DMS153 treated with DMSO at 0.1 percent for 48 hours (cell line): ENCODE data around the gene PLD1.
"Not testable (repeated sequence)": the region's sequence is repeated elsewhere in the genome, so short reads cannot be mapped to it uniquely, and the experiment has no call there.

Source experiments
- DNase-seq: peaks from one replicate; lab custom pipeline; 2025; ENCODE audit not compliant: unreplicated experiment; lab: John Stamatoyannopoulos, UW

Gene PLD1

DNA sequence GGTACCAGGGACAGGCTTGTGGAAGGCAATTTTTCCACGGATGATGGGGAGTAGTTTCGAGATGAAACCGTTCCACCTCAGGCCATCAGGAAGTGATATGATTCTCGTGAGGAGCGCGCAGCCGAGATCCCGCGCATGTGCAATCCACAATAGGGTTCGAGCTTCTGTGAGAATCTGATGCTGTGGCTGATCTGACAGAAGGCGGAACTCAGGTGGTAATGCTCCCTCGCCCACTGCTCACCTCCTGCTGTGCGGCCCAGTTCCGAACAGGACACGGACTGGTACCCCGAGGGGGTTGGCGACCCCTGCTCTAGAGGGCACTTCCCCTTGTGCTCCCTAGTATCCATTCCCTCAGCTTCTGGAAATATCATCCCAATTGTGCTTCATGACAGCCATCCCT is 99.9 kb downstream of the PLD1 start:
- DNase-seq: no peak

DNA sequence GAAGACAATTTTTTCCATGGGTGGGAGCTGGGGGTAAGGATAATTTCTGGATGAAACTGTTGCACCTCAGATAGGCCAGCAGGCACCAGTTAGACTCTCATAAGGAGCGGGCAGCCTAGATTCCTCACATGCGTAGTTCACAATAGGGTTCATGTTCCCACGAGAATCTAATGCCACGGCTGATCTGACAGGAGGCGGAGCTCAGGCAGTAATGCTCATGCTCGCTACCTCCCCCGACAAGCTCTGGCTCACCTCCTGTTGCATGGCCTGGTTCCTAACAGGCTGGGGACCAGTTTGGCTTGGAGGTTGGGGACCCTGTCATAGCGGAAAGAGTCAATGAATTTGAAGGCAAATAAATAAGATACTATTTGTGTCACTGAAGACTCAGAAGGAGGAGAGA is 105.5 kb downstream of the PLD1 start:
- no peak for DNase-seq

DNA sequence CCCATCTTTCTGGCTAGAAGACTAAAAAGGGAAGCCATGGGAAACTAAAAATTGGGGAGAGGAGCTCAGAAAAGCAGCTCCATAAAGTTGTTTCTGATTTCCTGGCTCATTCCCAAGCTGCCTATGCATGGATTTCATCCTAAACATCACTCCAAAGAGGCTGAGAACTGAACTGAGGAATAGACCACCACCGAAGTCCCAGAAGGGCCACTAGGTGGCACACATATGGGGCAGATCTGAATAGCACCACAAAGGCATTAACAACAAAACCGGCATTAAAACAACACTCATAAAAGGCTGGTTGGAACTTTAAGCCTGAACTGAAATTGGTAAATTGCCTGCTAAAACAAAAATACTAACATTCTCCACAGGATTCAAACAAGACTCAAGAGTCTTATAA is 106.3 kb downstream of the PLD1 start:
- DNase-seq: no peak

DNA sequence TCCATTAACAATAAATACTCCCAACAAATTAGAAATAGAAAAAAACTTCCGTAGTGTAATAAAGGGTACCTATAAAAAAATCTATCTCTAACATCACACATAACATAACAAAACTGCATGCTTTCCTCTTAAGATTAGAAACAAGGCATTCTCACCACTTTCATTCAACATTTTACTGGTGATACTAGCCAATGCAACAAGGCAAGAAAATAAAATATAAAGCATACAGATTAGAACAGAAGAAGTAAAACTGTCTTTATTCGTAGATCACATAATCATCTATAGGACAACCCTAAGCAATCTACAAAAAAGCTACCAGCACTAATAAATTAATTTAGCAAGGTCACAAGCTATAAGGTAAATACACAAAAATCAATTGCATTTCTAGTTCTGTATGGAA is 107.1 kb downstream of the PLD1 start:
- DNase-seq: no peak

DNA sequence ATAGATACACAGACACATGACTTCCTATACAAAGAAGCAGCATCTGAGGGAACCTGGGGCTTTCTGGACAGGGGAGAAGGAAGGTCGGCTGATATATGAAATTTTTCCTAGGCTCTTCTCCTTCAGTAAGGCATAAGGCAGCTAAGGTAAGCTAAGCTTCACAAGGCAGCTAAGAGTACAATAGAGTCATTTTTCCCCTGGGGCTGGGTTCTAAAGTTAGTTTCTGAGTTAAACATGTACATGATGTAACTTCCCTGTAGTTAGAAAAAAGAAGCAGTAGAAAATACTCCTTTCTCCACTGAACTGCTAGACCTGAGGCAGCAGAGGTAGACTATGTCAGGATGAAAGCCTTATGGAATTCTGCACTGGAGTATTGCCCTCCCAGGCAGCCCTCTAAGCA is 109.6 kb downstream of the PLD1 start:
- DNase-seq: no peak

DNA sequence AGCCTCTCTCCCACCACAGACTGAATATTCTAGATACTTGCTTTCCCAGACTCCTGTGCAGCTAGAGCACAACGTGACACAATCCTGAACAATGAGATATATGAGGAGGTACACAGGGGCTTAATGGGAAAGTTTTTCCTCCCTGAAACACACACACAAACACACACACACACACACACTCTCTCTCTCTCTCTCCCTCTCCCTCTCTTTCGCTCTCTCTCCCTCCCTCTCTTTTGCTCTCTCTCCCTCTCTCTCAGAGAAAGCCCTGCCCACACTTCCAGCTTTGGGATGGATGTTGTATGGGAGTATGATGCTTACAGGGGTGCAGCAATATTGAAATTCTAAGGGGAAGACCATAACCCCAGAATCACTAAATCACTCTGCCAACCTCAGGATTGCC is 110.1 kb downstream of the PLD1 start:
- no peak for DNase-seq

DNA sequence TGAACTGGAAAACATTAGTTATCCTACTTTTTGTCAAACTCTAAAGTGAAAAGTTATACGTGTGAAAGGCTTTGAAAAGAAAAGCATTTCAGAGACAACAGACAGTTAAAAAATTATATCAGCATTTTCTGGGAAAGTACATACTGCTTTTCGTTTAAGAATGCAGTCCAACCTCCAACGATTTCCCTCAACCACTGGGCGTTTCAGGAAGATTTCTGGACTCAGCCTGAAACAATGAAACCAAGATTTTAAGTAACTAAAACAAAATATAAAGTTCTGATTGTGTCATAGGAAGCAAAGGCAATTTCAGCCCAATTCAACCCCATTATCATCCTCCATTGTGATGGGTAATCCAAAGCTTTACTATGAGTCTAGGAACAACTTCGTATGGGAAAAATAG is 110.7 kb downstream of the PLD1 start:
- no peak for DNase-seq

DNA sequence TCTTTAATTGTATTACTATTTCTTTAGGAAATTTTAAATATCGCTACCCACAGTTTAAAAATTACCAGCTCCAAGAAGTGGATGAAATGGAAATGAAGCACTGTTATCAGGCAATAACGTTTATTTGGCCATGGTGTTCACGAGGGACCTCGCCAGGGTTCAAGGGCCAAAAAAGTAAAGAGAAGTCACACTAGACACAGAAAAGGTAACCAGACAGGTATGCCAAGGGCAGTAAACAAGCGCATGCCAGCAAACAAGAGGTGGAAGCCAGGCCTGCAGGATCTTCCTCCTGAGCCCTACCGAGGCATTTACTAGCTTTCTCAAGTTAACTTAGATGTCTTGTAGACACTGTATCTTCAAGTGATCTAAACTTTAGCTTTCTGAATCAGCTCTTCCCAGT is 113.5 kb downstream of the PLD1 start:
- DNase-seq: no peak

DNA sequence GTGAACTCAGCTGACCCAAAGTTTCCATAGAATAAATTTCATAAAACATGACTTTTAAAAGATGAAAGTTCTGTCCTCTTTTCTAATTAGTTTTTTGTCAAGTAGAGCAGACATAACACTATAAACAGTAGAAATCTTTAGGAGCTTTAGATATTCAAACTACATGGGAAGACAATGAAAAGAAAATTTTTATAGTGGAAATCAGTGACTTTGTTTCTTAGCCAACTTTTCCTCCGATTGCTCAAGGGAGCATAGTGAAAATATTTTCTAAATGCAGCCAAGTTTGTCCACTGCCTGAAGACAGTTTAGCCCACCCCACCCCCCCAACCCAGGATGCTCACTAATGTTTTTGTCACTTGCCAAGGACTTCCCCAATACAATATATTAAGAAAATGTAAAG is 114.9 kb downstream of the PLD1 start:
- no peak for DNase-seq

DNA sequence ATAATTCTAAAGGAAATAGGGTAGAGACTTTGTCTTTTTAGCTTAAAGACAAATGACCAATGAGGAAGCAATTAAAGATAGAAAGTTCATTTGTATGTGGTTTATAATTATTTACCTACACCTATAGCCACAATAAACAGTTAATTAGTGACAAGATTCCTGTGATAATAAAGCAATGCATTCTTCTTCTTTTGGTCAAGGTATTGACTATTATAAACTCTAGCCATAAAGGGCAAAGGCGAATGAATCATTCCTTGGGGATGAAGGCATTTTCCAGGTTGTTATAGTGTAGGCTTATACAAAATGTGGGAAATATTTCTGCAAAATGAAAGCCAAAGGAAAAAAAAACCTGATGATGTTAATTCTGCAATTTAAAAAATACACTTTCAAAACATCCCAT is 115.4 kb downstream of the PLD1 start:
- DNase-seq: no peak

DNA sequence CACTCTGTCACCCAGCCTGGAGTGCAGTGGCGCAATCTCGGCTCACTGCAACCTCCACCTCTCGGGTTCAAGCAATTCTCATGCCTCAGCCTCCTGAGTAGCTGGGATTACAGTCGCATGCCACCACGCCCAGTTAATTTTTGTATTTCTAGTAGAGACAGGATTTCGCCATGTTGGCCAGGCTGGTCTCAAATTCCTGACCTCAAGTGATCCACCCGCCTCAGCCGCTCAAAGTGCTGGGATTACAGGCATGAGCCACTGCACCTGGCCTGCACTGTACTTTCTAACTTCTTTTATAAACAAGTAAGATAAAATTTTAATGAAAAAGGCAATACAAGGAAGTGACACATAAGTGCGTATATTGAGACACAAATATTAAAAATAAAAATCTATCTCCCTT is 117.7 kb downstream of the PLD1 start:
- DNase-seq: not testable (repeated sequence)

DNA sequence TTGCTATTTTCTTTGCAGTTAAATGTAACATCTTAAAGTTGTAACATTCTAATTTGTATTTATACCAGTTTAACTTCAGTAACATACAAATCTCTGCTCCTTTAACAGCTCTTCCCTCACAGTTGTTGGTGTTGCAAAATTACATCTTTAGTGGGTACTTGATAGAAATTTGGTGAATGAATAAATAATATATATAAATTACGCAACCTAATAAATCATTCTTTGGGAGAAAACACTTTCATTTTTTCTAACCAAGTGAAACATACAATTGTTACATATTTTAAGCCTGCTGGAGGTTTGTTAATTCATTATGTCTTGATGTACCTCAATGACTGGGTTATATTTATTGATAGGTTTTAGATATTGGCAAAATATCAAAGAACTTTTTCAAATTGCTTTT is 118.8 kb downstream of the PLD1 start:
- no peak for DNase-seq

DNA sequence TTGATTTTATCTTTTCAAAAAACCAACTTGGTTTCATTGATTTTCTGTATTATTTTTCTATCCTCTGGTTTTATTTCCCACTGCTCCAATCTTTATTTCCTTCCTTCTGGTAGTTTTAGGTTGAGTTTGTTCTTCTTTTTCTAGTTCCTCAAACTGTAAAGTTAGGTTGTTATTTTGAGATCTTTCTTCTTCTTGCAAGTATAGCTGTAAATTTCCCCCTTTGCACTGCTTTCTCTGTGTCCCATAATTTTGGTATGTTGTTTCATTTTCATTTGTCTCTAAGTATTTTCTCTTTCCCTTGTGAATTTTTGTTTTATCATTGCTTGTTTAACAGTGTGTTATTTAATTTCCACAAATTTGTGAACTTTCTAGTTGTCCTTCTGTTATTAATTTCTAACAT is 120.0 kb downstream of the PLD1 start:
- DNase-seq: no peak

DNA sequence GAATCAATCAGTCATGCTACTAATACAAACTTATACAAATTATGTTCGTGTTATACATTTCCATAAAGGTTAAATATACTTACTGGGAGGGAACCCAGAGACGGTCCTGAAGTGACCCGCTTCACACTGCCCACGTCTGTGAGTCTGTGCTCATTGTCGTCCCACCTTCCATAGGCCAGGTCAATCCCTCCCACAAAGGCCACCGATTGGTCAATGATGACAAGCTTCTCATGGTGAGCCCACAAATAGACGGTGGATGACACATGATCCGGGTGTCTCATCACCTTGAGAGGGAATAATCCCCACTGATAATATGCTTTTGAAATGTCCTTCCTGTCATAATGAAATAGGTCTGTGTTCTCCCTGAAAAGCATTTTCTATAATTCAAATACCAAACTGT is 121.7 kb downstream of the PLD1 start:
- no peak for DNase-seq

DNA sequence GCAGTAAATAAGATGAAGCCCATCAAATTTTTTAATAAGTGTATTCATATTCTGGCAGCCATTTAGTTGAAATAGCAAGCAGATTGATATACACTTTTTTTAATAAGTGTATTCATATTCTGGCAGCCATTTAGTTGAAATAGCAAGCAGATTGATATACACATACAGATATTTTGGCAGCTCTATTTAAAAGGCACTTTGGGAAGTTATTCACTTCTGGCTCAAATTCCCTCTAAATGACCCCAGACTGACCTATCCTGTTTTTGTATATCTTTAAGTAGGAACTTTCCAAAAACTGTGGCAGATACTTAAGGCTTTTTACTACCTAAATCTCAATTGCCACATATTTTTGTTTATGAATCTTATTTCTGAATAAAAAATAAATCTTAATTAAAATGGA is 122.3 kb downstream of the PLD1 start:
- DNase-seq: no peak

DNA sequence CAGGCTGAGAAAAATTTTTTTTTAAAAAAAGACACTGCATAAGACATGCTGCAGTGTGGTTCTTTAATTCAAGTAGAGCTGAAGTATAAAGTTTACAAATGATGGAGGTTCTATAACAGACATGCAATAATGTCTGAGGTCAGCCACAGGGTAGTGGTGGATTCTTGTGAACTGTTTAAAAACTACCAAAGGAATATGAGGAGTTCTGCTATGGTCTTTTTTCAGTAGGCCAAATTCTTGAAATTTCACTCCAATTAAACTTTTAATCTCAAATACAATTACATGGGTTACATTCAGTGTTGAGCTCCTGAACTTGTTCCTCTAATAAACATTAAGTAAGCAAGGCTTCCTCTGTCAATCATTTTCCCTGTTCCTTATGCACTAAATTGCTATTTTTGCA is 122.7 kb downstream of the PLD1 start:
- no peak for DNase-seq

DNA sequence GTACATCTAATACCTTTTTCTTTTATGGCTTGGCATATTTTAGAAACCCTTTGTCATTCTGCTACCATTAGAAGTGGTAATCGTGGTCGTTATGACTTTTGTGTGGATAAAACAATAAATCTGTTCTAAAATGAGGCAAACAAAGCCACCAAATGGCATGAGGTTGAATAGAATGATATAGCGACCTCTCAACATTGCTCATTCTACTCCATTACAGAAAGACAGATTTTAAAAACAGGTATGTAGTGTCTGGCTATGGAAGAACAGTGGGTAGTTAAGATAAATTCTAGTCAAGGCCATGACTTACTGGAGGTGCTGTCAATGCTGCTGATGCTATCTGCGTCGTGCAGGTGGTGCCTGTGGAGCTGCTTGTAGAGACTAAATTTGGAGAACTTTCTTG is 123.2 kb downstream of the PLD1 start:
- DNase-seq: no peak

DNA sequence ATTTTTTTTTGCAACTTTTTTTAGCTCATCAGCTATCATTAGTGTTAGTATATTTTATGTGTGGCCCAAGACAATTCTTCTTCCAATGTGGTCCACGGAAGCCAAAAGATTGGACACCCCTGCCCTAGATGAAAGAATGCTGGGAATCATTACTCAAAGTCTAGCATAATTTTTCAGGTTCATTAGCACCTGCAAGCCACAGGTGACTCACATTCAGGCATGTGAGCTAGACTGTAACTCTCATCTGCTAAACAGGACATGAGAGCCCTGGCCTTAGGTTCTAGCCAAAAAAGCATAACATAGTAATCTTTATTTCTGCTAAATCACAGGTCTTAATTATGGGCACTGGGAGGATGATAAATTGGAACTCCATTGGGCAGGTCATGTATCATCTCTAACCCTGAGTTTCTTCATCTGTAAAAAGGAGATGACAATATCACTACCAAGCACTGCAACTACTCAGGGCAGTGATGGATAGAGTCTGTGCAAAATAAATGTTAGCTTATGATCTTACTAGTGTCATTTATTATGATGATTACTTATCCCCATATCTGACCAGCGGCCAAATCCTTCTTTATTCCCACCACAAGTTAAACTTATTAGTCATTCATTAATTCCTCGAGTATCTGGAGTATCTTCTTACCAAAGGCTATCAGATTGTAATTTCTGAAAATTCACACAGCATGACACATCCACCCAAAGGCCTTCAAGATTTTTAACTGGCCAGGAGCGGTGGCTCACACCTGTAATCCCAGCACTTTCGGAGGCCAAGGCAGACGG is 125.0 kb downstream of the PLD1 start:
- DNase-seq: no peak

DNA sequence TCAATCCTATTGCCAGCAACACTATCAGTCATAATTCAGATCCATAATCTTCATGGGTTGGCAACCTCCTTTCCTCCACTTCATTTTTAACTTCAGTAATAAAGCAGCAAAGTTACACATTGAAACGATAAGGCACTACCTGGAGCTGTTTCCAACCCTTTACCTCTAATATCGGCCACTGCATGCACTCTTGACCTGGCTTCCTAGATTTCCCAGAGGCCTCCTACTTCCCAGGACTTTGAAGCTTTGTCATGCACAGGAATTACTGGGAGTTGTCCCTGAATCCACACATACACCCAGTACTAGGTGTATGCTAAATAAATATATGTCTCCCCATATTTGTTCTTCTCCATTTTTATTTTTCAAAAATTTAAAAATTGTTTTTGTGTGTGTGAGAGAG is 126.1 kb downstream of the PLD1 start:
- no peak for DNase-seq

DNA sequence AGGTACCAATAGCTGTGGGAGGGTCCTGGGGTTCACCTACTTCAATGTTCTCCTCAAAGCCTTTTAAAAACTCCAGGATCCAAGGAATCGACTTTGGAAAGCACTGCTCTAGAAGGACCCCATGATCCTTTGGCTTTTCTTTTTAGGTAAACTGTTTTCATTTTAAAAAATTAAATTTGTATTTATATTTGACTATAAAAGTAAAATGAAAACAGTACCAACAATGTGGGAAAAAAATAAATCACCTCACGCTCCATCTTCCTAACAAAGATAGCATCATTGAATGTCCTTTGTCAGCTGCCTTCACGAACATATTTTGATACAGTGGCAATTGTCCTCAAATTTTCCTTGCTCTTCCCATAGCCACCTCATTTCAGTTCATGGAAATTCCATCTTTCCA is 127.5 kb downstream of the PLD1 start:
- no peak for DNase-seq

DNA sequence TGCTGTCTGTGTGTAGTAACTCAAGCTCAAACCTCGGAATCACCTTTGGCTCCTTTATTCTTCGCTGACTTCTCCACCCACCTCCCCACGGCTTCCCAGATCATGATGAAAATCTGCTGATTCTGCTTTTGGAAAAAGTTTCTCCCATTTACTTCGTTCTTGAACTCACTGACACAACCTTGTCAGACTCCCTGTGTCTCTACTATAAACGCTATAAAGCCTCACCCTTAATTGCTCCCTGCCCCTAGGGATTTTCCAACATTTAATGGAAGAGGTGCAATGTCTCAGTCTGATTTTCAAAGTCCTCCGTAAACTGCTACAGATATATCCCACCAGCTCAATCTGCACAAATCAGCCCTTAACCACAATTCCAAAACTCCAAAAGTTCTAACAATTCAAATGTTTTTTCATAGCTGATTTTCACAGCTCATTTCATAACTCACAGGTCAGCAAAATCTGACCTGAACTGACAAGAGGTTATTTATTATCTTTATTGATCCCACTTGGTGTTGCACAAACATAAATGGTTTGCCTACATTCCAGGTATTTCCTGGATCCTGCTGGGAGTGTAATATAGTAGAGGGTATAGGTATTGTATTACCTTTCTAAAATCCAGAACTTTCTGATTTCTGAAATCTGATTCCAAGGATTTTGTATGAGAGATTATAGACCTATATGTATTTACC is 129.4 kb downstream of the PLD1 start:
- DNase-seq: no peak

DNA sequence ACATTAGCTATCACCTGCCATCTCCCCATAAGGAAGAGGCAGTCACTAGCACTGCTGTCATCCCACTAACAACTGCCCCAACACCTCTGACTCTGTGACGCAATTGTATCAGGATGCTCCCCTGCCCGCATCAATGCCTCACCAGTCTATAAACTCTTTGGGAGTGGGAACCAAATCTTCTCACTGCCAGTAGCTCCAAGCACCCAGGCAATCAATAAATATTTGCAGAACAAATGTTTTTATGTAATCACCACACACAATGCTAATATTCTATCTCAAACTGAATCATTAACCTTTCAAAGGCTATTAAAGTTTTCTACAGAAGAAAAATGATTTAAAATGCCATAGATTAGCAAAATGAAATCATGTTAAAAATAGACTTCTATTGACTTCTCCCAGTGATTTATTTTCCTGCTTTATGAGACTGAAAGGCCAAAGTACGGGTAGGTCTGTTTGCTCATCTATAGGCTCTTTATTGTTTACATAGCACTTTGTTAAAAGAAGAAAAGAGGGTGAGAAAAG is 131.3 kb downstream of the PLD1 start:
- DNase-seq: peak; percentile 70

DNA sequence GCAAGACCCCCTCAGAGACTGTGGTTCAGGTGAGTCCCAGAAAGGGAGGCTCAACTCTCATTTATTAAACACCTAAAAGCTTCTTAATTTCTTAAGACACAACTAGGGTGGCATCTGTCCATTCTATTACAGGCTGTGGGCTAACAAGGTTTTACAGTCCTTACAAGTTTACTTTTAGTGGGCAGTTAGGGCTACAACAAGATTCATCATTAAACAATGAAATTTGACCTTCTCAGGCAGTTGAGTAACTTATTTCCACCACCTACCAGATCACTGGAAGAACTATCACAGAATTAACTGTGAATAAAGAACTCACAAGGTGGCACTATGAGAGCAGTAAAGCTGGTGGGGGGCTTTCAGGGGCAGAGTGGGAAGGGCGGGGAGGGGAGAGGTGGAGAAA is 132.6 kb downstream of the PLD1 start:
- no peak for DNase-seq
